ENCODE measurements around the gene FAM204A. TPM values are rescaled to one million over a fixed set of nuclear protein-coding genes. Genes with fewer than 3 reads are reported as not detected.

FAM204A gene
- total RNA-seq, 8 experiments from 2014 or later: 53.6 to 88.1 (median 60.1) TPM

DNA sequence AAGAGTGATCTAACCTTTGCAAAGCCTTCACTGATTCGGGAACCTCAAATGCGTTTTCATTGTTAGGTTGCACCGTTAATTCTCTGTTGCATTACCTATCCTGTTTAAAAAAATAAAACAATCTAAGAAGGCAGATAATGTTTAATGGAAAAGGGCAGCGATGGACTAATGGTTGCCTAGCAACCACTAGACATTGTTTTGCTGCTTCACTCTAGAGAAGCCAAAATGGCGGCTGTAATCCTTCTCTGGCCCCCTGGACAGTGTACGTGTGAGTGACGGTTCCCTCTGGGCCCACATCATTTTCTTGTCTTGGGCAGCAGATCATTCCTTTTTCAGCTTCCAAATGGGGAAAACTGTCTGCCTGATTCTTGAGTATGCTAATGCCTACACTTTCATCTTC, 43.3 kb downstream of the FAM204A start:
- no peak for ATAC-seq (replicated peaks in 6 of 8)
- no peaks in the 10 kb centered on the region for H3K4me1 ChIP-seq (replicated peaks in 1 of 2)
- no peak overlapping the region for H3K4me3 ChIP-seq
- in situ Hi-C loops (cut with MboI; ENCODE audit: low pct_unique_long_range_greater_than_20kb in 2 of 9, low sequenced_read_pairs in 9 of 9, unreplicated experiment in 9 of 9): no loop called here
- 60 to 100% (median 93%) methylated on average over 1 to 7 of the region's 7 CpGs; no CpG with 5 or more reads in 1 of the 10 experiments for WGBS, 10 experiments
- no peak overlapping the region for H3K27ac ChIP-seq

DNA sequence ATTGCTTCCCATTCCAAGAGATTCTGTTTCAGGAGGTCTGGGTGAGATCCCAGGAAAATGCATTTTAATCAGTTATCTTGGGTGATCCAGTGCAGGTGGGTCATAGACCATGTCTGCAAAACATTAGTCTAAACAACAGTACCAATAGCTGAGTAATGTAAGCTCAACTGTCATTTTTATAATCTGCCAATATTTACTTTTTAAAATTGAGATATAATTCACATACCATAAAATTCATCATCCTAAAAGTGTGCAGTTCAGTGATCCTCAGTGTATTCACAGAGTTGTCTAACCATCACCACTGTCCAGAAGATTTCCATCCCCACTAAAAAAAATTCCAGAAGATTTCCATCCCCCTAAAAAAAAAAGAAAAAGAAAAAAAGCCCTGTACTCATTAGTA, 51.0 kb downstream of the FAM204A start:
- H3K27ac ChIP-seq: no peak overlapping the region
- H3K4me1 ChIP-seq (replicated peaks in 1 of 2): no peaks in the 10 kb centered on the region
- ATAC-seq (replicated peaks in 6 of 8): no peak
- H3K4me3 ChIP-seq: no peak overlapping the region
- in situ Hi-C loops (cut with MboI; ENCODE audit: low pct_unique_long_range_greater_than_20kb in 2 of 9, low sequenced_read_pairs in 9 of 9, unreplicated experiment in 9 of 9): no loop called here

DNA sequence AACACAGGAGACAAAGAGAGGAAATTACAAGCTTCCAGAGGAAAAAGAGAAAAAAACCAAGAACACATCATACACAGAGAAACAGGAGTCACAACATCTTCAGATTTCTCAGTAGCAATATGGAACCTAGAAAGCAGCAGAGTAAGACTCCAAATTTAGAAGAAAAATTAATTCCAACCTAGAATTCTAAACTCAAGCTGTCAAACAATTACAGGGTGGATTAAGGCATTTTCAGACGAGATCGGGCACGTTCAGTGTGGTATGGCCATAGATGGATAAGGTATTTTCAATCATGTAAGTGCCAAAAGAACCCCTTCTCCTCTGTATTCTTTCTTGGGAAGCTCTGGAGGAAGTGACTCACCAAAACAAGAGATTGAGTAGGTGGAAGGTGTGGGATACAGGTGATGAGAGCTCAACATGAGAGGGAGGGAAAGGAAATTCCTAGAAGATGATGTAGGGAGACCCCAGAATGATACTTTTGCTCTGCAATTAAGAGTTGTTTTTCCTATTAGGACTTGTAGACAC, 51.6 kb downstream of the FAM204A start:
- in situ Hi-C loops (cut with MboI; ENCODE audit: low pct_unique_long_range_greater_than_20kb in 2 of 9, low sequenced_read_pairs in 9 of 9, unreplicated experiment in 9 of 9): no loop called here
- H3K27ac ChIP-seq: no peak overlapping the region
- H3K4me3 ChIP-seq: no peak overlapping the region
- WGBS, 10 experiments: 72 to 100% (median 86%) methylated on average over 1 to 3 of the region's 3 CpGs; no CpG with 5 or more reads in 2 of the 10 experiments
- no peaks in the 10 kb centered on the region for H3K4me1 ChIP-seq (replicated peaks in 1 of 2)
- no peak for ATAC-seq (replicated peaks in 6 of 8)

DNA sequence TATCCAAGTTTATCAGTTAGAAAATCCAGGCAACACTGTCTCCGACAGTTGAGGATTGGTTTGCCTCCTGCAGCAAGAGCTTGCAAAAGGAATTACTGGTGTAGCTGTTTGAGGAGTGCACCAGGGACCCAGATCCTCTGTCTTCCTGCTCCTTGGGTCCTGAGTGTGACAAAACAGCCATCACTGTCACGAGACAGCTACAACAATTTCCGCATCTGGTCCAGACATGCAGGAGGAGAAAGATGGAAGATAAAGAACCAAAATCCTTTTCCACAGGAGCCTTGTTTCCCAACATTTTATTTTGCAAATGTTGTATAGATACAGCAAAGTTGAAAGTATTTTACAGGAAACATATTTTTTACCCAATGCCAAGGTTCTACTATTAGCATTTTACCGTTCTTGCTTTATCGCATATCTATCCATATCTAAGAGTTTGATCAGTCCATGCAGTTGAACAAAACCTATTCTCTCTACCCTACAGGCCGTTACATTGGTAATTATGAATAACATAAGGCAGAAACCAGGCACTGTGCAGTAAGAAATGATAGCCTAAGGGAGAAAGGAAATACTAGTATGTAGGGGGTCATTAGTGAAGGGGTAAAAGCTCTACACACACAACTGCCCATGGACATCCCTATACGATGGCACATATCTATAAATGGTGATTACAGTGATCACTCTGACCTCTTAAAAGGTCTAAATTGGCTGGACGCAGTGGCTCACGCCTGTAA, 54.9 kb downstream of the FAM204A start:
- no peak overlapping the region for H3K4me3 ChIP-seq
- WGBS, 10 experiments: 37 to 100% (median 86%) methylated on average over 2 to 8 of the region's 9 CpGs
- no peak overlapping the region for H3K27ac ChIP-seq
- in situ Hi-C loops (cut with MboI; ENCODE audit: low pct_unique_long_range_greater_than_20kb in 2 of 9, low sequenced_read_pairs in 9 of 9, unreplicated experiment in 9 of 9): no loop called here
- no peak for ATAC-seq (replicated peaks in 6 of 8)
- no peaks in the 10 kb centered on the region for H3K4me1 ChIP-seq (replicated peaks in 1 of 2)

DNA sequence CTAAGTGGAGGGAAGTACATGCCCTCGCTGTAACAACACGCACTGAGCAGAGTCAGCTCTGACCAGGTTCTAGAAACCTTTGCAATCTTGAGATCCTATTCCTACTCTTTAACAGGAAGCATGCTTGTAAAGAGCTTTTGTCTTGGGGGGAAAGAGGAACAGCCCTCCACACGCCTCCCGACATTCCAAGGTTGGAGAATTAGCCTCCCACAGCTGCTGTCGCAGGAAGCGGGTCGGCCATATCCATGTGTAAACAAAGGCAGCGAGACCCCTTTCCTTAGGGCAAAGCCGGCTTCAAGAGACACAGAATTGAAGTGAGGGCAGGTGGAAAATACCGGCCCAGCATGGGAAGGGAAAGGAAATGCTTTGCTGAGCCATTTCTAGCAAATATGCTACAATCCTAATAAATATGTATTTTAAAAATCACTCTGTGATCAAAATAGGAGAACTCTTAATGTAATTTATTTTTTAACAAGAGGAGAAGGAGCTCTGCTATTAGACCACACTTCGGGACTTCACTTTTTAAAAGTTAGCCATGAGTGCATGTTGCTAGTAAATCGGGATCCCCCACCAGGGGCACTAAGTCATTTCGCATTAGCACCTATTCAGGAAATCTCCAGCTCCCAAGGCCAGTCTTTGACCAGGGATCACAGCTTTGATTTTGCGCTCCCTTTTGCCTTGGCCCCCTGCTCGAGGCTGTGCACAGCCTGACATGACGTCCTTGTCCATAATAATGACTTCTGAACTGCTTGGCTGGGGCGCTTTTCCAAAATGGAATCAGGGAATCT, 55.9 kb downstream of the FAM204A start:
- ATAC-seq (replicated peaks in 6 of 8): no peak
- WGBS, 10 experiments: 58 to 83% (median 66%) methylated on average over 3 to 11 of the region's 17 CpGs; no CpG with 5 or more reads in 1 of the 10 experiments
- Histone ChIP-seq H3K4me3 (no peak overlapping the region), H3K4me1 (replicated peaks in 1 of 2) (no peaks in the 10 kb centered on the region), H3K27ac (no peak overlapping the region)
- in situ Hi-C loops (cut with MboI; ENCODE audit: low pct_unique_long_range_greater_than_20kb in 2 of 9, low sequenced_read_pairs in 9 of 9, unreplicated experiment in 9 of 9): no loop called here

DNA sequence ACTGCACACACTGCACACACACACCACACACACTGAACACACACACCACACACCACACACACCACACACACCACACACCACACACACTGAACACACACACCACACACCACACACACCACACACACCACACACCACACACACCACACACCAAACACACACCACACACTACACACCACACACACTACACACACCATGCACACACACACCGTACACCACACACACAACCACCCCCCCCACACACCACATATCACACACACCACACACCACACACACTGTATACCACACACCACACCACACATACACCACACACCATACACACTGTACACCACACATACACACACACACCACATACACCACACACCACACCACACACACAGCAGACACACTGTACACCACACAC, 59.5 kb downstream of the FAM204A start:
- ATAC-seq (replicated peaks in 6 of 8): no peak
- in situ Hi-C loops (cut with MboI; ENCODE audit: low pct_unique_long_range_greater_than_20kb in 2 of 9, low sequenced_read_pairs in 9 of 9, unreplicated experiment in 9 of 9): no loop called here
- H3K27ac ChIP-seq: no peak overlapping the region
- no peak overlapping the region for H3K4me3 ChIP-seq
- 100% methylated on average over 1 of the region's 1 CpG; no CpG with 5 or more reads in 9 of the 10 experiments for WGBS, 10 experiments
- no peaks in the 10 kb centered on the region for H3K4me1 ChIP-seq (replicated peaks in 1 of 2)

DNA sequence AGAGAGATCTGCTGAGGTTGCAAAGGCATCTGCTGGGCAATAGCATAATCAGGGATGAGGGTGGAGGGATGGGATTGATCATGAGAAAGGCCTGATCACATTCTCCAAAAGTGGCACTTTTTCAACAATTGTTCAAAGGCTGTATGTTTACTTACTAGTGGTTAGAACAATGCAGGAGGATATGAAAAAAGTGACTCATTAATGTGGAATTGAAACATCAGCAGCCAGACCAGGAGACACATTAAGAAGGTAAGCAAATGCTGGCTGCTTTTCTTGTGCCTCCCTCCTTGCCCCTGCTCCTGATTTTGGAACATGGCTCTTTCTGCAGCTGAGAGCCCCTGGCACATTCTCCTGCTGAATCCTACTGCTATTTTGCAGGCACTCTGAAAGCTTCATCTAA, 63.5 kb downstream of the FAM204A start:
- Histone ChIP-seq H3K4me1 (replicated peaks in 1 of 2) (no peaks in the 10 kb centered on the region), H3K27ac (no peak overlapping the region), H3K4me3 (no peak overlapping the region)
- ATAC-seq (replicated peaks in 6 of 8): no peak
- in situ Hi-C loops (cut with MboI; ENCODE audit: low pct_unique_long_range_greater_than_20kb in 2 of 9, low sequenced_read_pairs in 9 of 9, unreplicated experiment in 9 of 9): no loop called here

DNA sequence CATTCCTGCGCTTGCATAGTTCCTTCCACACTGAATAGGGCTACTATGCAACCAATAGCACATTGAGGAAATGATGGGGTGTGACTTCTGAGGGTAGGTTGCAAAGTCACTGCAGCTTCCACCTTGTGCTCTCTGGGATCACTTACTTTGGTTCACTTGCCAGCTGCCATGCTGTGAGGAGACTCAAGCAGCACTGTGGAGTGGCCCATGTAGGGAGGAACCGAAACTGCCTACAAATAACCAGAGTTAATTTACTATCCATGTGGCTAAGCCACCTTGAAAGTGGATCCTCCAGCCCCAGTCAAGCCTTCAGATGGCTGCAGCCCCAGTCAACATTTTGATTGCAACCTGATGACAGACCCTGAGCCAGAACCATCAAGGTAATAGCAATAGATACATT, 64.3 kb downstream of the FAM204A start:
- no peak for ATAC-seq (replicated peaks in 6 of 8)
- in situ Hi-C loops (cut with MboI; ENCODE audit: low pct_unique_long_range_greater_than_20kb in 2 of 9, low sequenced_read_pairs in 9 of 9, unreplicated experiment in 9 of 9): no loop called here
- Histone ChIP-seq H3K4me3 (no peak overlapping the region), H3K4me1 (replicated peaks in 1 of 2) (no peaks in the 10 kb centered on the region), H3K27ac (no peak overlapping the region)
- 17 to 100% (median 81%) methylated on average over 1 to 2 of the region's 2 CpGs; no CpG with 5 or more reads in 5 of the 10 experiments for WGBS, 10 experiments

DNA sequence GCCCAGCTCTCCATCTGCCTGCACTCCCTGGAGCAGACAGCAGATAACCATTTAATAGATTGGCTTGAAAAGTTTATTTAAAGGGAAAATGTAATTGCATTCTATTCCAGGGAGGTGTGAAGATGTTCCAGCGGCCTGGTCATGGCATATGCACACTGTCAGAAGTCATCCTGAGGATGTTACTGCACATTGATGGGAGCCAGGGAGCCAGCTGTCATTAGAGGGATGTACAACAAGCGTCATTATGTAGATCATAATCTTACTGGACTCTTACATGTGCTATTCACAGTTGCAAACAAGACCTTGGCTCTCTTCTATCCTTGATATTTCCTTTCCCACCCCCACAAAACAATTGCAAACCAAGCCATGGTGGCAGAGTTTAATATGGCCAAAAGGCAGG, 65.4 kb downstream of the FAM204A start:
- H3K27ac ChIP-seq: no peak overlapping the region
- peak in 1 of 8 experiments; percentile 28 for ATAC-seq (replicated peaks in 6 of 8)
- peaks cover 0 to 6% of the 10 kb centered on the region in 2 donors for H3K4me1 ChIP-seq (replicated peaks in 1 of 2)
- no peak overlapping the region for H3K4me3 ChIP-seq
- 50 to 100% (median 76%) methylated on average over 1 to 2 of the region's 2 CpGs; no CpG with 5 or more reads in 4 of the 10 experiments for WGBS, 10 experiments
- in situ Hi-C loops (cut with MboI; ENCODE audit: low pct_unique_long_range_greater_than_20kb in 2 of 9, low sequenced_read_pairs in 9 of 9, unreplicated experiment in 9 of 9): no loop called here

DNA sequence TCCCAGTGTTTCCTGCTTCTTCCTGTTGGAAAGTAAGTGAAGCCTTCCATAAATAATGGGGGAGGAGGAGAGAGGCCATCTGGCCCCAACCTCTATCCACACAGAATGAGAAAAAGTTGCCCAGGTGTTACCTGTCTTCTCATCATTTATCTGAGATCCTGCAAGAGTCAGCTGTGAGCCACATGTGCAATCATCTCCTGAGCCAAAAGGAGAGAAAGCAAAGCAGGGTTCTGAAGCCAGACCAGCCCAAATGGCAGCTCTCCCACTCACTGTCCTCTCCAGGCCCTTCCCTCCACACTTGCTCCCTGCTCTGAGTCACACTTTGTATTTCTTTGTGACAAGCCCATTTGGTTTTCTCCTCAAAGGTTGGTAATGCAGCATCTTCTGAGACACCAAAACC, 65.9 kb downstream of the FAM204A start:
- peak in 2 of 8 experiments; percentile 58 to 82 for ATAC-seq (replicated peaks in 6 of 8)
- in situ Hi-C loops (cut with MboI; ENCODE audit: low pct_unique_long_range_greater_than_20kb in 2 of 9, low sequenced_read_pairs in 9 of 9, unreplicated experiment in 9 of 9): no loop called here
- H3K4me1 ChIP-seq (replicated peaks in 1 of 2): peaks cover 0 to 7% of the 10 kb centered on the region in 2 donors

DNA sequence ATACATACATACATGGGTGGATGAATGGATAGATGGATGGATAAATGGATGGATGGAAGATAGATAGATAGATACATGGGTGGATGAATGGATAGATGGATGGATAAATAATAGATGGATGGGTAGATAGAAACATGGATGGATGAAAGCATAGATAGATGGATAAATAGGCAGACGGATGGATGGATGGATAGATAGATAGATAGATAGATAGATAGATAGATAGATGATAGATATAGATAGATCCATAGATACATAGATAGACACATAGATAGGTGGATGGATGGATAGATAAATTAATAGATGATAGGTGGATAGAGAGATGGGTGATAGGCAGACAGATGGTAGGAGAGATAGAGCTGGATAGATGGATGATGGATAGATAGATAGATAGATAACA, 68.5 kb downstream of the FAM204A start:
- in situ Hi-C loops (cut with MboI; ENCODE audit: low pct_unique_long_range_greater_than_20kb in 2 of 9, low sequenced_read_pairs in 9 of 9, unreplicated experiment in 9 of 9): no loop called here
- 40 to 100% (median 95%) methylated on average over 1 of the region's 1 CpG; no CpG with 5 or more reads in 2 of the 10 experiments for WGBS, 10 experiments

More for the DNA sequence above, 65.9 kb downstream of the FAM204A start:
- Histone ChIP-seq H3K27ac (no peak overlapping the region), H3K4me3 (no peak overlapping the region)

DNA sequence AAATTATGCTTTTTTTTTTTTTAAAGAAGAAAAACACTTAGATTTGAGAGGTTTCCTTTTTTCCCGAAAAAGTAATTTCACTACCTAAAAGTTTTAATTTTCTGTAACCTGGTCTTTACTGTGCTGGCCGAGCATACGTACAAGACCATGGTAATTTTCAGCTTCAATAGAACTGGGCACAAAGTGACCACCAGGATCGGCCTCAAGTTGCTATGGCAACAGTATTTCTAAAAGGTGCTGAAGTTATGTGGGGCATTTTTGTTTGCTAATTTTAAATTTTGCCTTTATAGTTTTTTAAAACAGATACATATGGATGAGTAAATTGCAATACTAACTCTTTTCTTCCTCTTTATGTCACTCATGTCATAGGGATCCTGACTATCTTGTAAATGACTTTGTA, 69.4 kb downstream of the FAM204A start:
- no peak overlapping the region for H3K27ac ChIP-seq
- H3K4me1 ChIP-seq (replicated peaks in 1 of 2): peaks cover 0 to 7% of the 10 kb centered on the region in 2 donors
- no peak for ATAC-seq (replicated peaks in 6 of 8)
- WGBS, 10 experiments: 25 to 93% (median 53%) methylated on average over 1 to 4 of the region's 4 CpGs
- no peak overlapping the region for H3K4me3 ChIP-seq
- in situ Hi-C loops (cut with MboI; ENCODE audit: low pct_unique_long_range_greater_than_20kb in 2 of 9, low sequenced_read_pairs in 9 of 9, unreplicated experiment in 9 of 9): no loop called here

More for the DNA sequence above, 68.5 kb downstream of the FAM204A start:
- ATAC-seq (replicated peaks in 6 of 8): no peak
- H3K4me3 ChIP-seq: no peak overlapping the region
- peaks cover 0 to 7% of the 10 kb centered on the region in 2 donors for H3K4me1 ChIP-seq (replicated peaks in 1 of 2)
- H3K27ac ChIP-seq: no peak overlapping the region

DNA sequence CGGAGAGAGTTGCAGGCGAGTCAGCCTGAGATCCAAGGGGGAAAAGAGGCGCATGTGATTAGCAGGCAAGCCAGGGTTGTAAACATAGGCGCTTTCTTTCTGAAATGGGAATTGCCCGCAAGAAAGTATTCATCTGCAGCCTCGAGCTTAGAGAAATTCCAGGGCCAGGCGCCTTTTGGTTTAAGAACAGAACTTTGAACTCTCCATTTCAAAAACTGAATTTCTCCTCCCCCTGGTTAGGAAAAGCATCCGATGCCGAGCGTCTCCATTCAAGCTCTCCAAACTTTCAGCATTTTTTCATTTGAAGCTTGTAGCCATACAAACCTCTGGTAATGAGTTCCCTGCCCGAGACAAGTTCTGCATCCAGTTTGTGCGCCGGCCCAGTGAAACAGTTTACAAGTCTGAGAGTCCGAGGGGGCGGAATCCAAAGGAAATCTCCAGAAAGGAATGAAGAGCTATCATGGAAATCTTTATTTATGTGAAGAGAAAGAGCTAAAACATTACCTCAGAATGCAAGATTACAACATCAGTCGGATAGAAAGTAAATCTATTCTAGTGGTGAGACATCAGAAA, 69.9 kb downstream of the FAM204A start:
- in situ Hi-C loops (cut with MboI; ENCODE audit: low pct_unique_long_range_greater_than_20kb in 2 of 9, low sequenced_read_pairs in 9 of 9, unreplicated experiment in 9 of 9): no loop called here
- whole genome bisulfite sequencing, 10 experiments: 1 to 26% (median 11%) methylated on average over 4 to 16 of the region's 16 CpGs
- Histone ChIP-seq H3K4me1 (replicated peaks in 1 of 2) (peaks cover 0 to 7% of the 10 kb centered on the region in 2 donors), H3K27ac (no peak overlapping the region), H3K4me3 (peak overlapping the region in 4 of 5 donors; percentile 2 to 9 (median 3))
- peak in 7 of 8 experiments; percentile 27 to 70 (median 51) for ATAC-seq (replicated peaks in 6 of 8)
